Mucosa of rectum (tissue), 2 donors: Measurements from ENCODE around the gene OR2A25.

Source experiments
- H3K27ac ChIP-seq, 2 donors: one replicate each; pipeline ENCODE4 v1.7.0; 2013; ENCODE audit warnings: inconsistent platforms in 2 of 2, low read depth in 2 of 2, low read length in 2 of 2
- H3K27me3 ChIP-seq, 2 donors: one replicate each; pipeline ENCODE4 v1.7.0; 2013; ENCODE audit warnings: low read length in 2 of 2; ENCODE audit not compliant: control insufficient read depth in 2 of 2, insufficient read depth in 2 of 2
- H3K36me3 ChIP-seq, 2 donors: one replicate each; pipeline ENCODE4 v1.7.0; 2013; ENCODE audit warnings: low read length in 2 of 2; ENCODE audit not compliant: control insufficient read depth in 2 of 2, insufficient read depth in 2 of 2
- H3K4me1 ChIP-seq, 2 donors: one replicate each; pipeline ENCODE4 v1.7.0; 2013; ENCODE audit warnings: low read length in 2 of 2, mild to moderate bottlenecking in 1 of 2; ENCODE audit not compliant: control insufficient read depth in 2 of 2, insufficient read depth in 2 of 2
- H3K4me3 ChIP-seq, 2 donors: one replicate each; pipeline ENCODE4 v1.7.0; 2013; ENCODE audit warnings: low read length in 2 of 2
- H3K9ac ChIP-seq, 2 donors: one replicate each; pipeline ENCODE4 v1.7.0; 2013; ENCODE audit warnings: low read length in 2 of 2, low read depth in 1 of 2, mild to moderate bottlenecking in 1 of 2
- H3K9me3 ChIP-seq, 2 donors: one replicate each; pipeline ENCODE4 v1.7.0; 2013; ENCODE audit warnings: low read length in 2 of 2; ENCODE audit not compliant: control insufficient read depth in 2 of 2
- donor health status: healthy.
- donor health status: Normal muscosa, but diverticular disease.

Gene OR2A25

DNA sequence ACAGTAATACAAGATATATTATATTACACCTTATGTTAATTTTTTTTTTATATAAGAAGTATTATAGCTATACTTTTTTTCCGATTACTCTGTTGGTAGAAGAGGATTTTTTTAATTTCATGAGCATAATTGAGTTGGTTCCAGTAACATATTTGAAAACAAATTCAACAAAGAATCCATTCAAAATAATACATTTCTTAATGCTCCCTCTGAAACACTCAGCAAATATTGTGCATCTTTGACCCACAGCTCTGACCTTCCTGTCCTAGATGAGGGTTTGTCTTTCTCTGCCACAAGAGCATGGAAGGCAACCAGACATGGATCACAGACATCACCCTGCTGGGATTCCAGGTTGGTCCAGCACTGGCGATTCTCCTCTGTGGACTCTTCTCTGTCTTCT lies 39.7 kb downstream of the OR2A25 start, which contains the start of gene OR2A2:
TSS of gene OR2A2 (plus strand) at position 301 of the 400 bp plus-strand sequence. CDS start at position 301, 0 bp downstream.
- Histone ChIP-seq H3K27ac (no peak within 1 kb of the TSS), H3K9me3 (no peaks in the 10 kb centered on the region), H3K4me3 (no peak within 1 kb of the TSS), H3K27me3 (no peaks in the 10 kb centered on the region), H3K4me1 (no peaks in the 10 kb centered on the region), H3K36me3 (no peaks in the 10 kb centered on the region), H3K9ac (no peak within 1 kb of the TSS)

DNA sequence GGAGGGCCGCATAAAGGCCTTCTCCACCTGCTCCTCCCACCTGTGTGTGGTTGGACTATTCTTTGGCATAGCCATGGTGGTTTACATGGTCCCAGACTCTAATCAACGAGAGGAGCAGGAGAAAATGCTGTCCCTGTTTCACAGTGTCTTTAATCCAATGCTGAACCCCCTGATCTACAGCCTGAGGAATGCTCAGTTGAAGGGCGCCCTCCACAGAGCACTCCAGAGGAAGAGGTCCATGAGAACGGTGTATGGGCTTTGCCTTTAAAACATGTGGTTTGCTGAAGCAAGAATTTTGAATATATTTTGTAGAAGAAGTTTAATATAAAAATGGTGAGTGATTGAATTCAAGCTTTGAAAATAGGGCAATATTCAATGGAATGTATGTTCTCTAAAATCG lies 40.7 kb downstream of the OR2A25 start:
- no peaks in the 10 kb centered on the region for H3K4me1 ChIP-seq
- H3K27ac ChIP-seq = no peak overlapping the region
- H3K36me3 ChIP-seq = no peaks in the 10 kb centered on the region
- no peaks in the 10 kb centered on the region for H3K27me3 ChIP-seq
- H3K9ac ChIP-seq = no peak overlapping the region
- H3K9me3 ChIP-seq = no peaks in the 10 kb centered on the region
- H3K4me3 ChIP-seq = no peak overlapping the region

DNA sequence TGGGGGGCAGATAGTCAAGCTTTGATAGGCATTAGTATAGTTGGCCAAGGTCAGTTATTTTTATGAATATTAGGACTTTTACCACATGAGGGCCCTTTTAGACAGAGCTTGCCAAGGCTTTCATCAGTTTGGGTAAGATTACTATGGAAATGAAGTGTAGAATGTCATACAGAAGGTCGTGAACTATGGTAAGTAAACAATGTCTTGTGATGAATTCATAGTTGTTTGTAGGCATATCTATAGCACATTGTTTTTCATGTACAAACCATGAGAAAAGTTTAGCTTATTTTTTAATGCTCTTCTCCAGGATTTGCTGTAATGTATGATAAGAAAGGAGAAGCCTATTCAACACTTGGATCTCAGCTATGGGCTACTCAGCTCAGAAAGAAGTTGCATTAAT lies 44.0 kb downstream of the OR2A25 start:
- H3K27me3 ChIP-seq = no peaks in the 10 kb centered on the region
- H3K9me3 ChIP-seq = no peaks in the 10 kb centered on the region

DNA sequence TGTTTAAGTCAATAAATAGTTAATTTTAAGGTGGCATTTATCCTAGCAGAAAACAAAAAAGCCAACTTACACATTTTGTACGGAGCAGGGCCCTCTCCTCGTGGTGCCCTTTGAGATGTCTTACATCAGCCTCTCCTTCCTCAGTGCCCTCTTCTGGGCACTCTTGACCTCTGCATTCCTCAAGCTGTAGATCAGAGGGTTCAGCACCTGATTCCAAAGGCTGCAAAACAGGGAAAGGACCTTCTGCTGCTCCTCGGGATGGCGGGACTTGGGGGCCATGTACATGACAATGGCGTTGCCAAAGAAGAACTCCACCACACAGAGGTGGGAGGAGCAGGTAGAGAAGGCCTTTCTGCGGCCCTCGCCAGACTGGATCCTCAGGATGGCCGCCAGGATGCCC lies 48.7 kb downstream of the OR2A25 start:
- Histone ChIP-seq H3K36me3 (no peaks in the 10 kb centered on the region), H3K27me3 (no peaks in the 10 kb centered on the region), H3K9ac (no peak overlapping the region), H3K4me1 (no peaks in the 10 kb centered on the region), H3K9me3 (no peaks in the 10 kb centered on the region), H3K27ac (no peak overlapping the region), H3K4me3 (no peak overlapping the region)

More for the DNA sequence above, 44.0 kb downstream of the OR2A25 start:
- Histone ChIP-seq H3K27ac (no peak overlapping the region), H3K4me3 (no peak overlapping the region), H3K9ac (no peak overlapping the region), H3K36me3 (no peaks in the 10 kb centered on the region), H3K4me1 (no peaks in the 10 kb centered on the region)

DNA sequence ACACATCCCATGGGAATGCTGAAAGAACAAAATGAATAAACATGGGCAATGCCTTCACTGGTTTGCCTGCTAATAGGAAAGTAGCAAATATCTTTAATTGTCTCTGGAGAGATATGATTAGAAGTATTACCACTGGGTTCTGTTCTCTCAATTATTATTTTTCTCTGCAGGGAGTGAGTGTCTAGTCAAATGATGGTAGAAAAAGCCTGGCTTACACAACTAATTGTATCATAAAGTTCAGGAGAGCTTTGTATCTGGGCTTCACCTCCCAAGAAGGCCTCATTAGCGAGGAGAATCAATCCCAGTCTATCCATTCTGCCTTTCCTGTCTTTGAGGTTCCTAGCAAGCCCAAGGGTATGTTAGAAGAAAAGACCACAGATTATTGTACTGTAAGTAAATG lies 53.3 kb downstream of the OR2A25 start, which contains the start of gene OR2A14:
TSS of gene OR2A14 (plus strand) at position 301 of the 400 bp plus-strand sequence. CDS start 5,937 bp downstream, outside the sequence.
- Histone ChIP-seq H3K27me3 (no peaks in the 10 kb centered on the region), H3K36me3 (no peaks in the 10 kb centered on the region), H3K9me3 (no peaks in the 10 kb centered on the region), H3K27ac (no peak within 1 kb of the TSS), H3K9ac (no peak within 1 kb of the TSS), H3K4me1 (no peaks in the 10 kb centered on the region), H3K4me3 (no peak within 1 kb of the TSS)
